HepG2 (cell line): ENCODE data around the gene PDLIM4. TPM values are rescaled to one million over a fixed set of nuclear protein-coding genes. Genes with fewer than 3 reads are reported as not detected.
A peak's percentile ranks its signal among the peaks of the same experiment; 100 is the strongest.

Source experiments
- GABPA ChIP-seq, 2 experiments: IDR thresholded peaks; 2 replicates each; pipeline ENCODE4 v1.6.1; 2011 to 2016; ENCODE audit warnings: low read depth in 2 of 2, low read length in 1 of 2, missing biosample characterization in 1 of 2, missing genetic modification characterization in 1 of 2
- HIVEP1 ChIP-seq: sonication (generic); formaldehyde crosslinking; IDR thresholded peaks from 2 replicates; pipeline ENCODE4 v1.4.0; 2020; ENCODE audit warnings: mild to moderate bottlenecking, missing genetic modification reagents
- HMG20A ChIP-seq: IDR thresholded peaks from 2 replicates; pipeline ENCODE4 v1.6.1; 2016; ENCODE audit warnings: borderline replicate concordance
- MEIS1 ChIP-seq: sonication (generic); formaldehyde crosslinking; IDR thresholded peaks from 2 replicates; pipeline ENCODE4 v1.9.0; 2021; ENCODE audit warnings: mild to moderate bottlenecking, missing genetic modification reagents, moderate library complexity, borderline replicate concordance
- ZNF260 ChIP-seq: sonication (generic); formaldehyde crosslinking; IDR thresholded peaks from 2 replicates; pipeline ENCODE4 v1.4.0; 2020; ENCODE audit warnings: missing genetic modification reagents, low read depth, mild to moderate bottlenecking, borderline replicate concordance
- ZNF263 ChIP-seq: sonication (generic); formaldehyde crosslinking; IDR thresholded peaks from 2 replicates; pipeline ENCODE4 v1.4.0; 2020; ENCODE audit warnings: missing genetic modification reagents
- ZNF451 ChIP-seq: sonication (generic); formaldehyde crosslinking; IDR thresholded peaks from 2 replicates; pipeline ENCODE4 v1.5.0; 2020; ENCODE audit warnings: mild to moderate bottlenecking, missing genetic modification reagents
- ZNF607 ChIP-seq: sonication (generic); formaldehyde crosslinking; IDR thresholded peaks from 2 replicates; pipeline ENCODE4 v1.5.1; 2020; ENCODE audit warnings: missing genetic modification reagents, mild to moderate bottlenecking, borderline replicate concordance
- polyA plus RNA-seq, 8 experiments: library from polyadenylated mRNA; depleted of rRNA in 3 of 8; stranded (reverse) in 7 of 8; unstranded in 1 of 8; fragments of >200 nt; fragmentation: Illumina TruSeq in 4 of 8; extraction: Trizol in 4 of 8; gene quantifications; 2 replicates each; pipeline versions ENCODE4 v1.2.1 to v1.2.3, GENCODE V29; 2011 to 2016; ENCODE audit warnings: low read depth in 4 of 8, missing spikeins in 1 of 8, mixed read lengths in 1 of 8; ENCODE audit not compliant: insufficient read depth in 1 of 8
- total RNA-seq, 5 experiments: library from RNA; depleted of rRNA; stranded (reverse); fragments of >200 nt; fragmentation: Illumina TruSeq; extraction: Trizol; gene quantifications; 2 replicates each; pipeline ENCODE4 v1.2.3, GENCODE V29; 2016; ENCODE audit warnings: low read depth in 1 of 5
- TF ChIP-seq, protein P1 (sequence below): sonication (generic); formaldehyde crosslinking; IDR thresholded peaks from 2 replicates; pipeline ENCODE4 v1.9.0; 2021; ENCODE audit warnings: missing genetic modification reagents, borderline replicate concordance
- TF ChIP-seq, protein P2 (sequence below): sonication (generic); formaldehyde crosslinking; IDR thresholded peaks from 2 replicates; pipeline ENCODE4 v1.8.0; 2022; ENCODE audit warnings: mild to moderate bottlenecking, missing genetic modification reagents, moderate library complexity
- TF ChIP-seq, protein P3 (sequence below): sonication (generic); formaldehyde crosslinking; IDR thresholded peaks from 2 replicates; pipeline ENCODE4 v1.8.1; 2022; ENCODE audit warnings: low read depth, mild to moderate bottlenecking, missing genetic modification reagents
- TF ChIP-seq, protein P4 (sequence below): sonication (generic); formaldehyde crosslinking; IDR thresholded peaks from 2 replicates; pipeline ENCODE4 v1.5.0; 2020; ENCODE audit warnings: mild to moderate bottlenecking, missing genetic modification reagents, moderate library complexity
- TF ChIP-seq, protein P5 (sequence below): sonication (generic); formaldehyde crosslinking; IDR thresholded peaks from 2 replicates; pipeline ENCODE4 v1.9.0; 2021; ENCODE audit warnings: missing genetic modification reagents, mild to moderate bottlenecking, borderline replicate concordance
- TF ChIP-seq, protein P6 (sequence below): sonication (generic); formaldehyde crosslinking; IDR thresholded peaks from 2 replicates; pipeline ENCODE4 v1.4.0; 2020; ENCODE audit warnings: mild to moderate bottlenecking, low read depth, missing genetic modification reagents

The PDLIM4 gene
- total and polyA plus RNA-seq, 2 of the 13 experiments (the other 11 are each of a cell fraction or from before 2014, with no cell fraction given), result 1.1 to 2.3 TPM

DNA sequence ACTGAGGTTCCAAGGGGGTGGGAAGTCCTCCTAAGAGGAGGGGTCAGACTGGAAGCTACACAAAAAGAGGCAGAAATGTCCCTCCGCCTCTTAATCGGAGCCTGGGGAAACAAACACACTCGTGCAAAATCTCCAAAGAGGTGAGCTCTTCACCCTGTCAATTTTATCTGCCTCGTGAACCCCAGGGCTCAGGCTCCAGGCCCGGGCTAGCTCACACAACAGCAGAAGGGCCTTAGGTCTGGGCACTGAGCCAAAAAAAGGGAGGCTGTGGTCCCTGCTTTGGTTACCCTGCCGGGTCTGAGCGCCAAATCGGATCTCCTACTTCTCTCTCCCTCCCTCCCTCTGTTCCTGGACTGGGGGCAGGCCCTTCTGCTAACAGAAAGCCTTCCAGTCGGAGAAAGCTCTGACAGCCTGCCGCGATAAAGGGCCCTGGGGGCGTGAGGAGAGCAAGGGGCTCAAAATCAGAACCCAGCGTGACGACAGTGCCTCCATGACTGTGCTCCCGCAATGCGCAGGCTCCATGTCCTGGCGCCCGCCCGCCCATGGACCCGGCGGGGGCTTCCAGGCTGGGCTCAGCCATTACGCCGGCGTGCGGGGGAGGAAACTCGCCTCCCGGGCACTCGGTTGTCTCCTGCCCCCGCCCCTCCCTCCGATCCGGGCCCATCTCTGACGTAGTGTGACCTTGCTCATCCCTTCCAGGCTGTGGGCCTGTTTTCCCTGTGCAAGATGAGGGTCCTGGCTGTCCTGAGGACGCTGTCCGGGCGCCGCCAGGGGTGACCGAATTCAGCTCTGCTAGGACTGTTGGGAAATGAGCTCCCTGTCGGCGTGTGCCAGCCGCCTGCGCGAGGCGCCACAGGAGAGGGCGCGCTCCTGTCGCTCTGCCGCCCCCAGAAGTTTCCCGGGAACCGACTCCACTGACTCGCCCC lies 35.8 kb downstream of the PDLIM4 start (continued):
- TF ChIP-seq, protein P1, sequence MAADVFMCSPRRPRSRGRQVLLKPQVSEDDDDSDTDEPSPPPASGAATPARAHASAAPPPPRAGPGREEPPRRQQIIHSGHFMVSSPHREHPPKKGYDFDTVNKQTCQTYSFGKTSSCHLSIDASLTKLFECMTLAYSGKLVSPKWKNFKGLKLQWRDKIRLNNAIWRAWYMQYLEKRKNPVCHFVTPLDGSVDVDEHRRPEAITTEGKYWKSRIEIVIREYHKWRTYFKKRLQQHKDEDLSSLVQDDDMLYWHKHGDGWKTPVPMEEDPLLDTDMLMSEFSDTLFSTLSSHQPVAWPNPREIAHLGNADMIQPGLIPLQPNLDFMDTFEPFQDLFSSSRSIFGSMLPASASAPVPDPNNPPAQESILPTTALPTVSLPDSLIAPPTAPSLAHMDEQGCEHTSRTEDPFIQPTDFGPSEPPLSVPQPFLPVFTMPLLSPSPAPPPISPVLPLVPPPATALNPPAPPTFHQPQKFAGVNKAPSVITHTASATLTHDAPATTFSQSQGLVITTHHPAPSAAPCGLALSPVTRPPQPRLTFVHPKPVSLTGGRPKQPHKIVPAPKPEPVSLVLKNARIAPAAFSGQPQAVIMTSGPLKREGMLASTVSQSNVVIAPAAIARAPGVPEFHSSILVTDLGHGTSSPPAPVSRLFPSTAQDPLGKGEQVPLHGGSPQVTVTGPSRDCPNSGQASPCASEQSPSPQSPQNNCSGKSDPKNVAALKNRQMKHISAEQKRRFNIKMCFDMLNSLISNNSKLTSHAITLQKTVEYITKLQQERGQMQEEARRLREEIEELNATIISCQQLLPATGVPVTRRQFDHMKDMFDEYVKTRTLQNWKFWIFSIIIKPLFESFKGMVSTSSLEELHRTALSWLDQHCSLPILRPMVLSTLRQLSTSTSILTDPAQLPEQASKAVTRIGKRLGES (CRISPR knock-in tag), result 0 out of 2 replicates have a peak, but pooled peaks have one; percentile 39
- TF ChIP-seq GABPA (IDR thresholded peaks at IDR 0.05; ENCODE audit: low read depth, low read length) (no peak), GABPA (CRISPR knock-in tag; IDR thresholded peaks at IDR 0.05; ENCODE audit: low read depth) (peak; percentile 28; the same call in 1 of the 2 replicates), ZNF451 (CRISPR knock-in tag) (no peak), ZNF260 (no peak), ZNF607 (peak; percentile 60), MEIS1 (CRISPR knock-in tag) (no peak), HMG20A (no peak), HIVEP1 (CRISPR knock-in tag) (peak; percentile 83; the same call in 1 of the 2 replicates), ZNF263 (CRISPR knock-in tag) (0 out of 2 replicates have a peak, but pooled peaks have one; percentile 41)
- TF ChIP-seq, protein P2, sequence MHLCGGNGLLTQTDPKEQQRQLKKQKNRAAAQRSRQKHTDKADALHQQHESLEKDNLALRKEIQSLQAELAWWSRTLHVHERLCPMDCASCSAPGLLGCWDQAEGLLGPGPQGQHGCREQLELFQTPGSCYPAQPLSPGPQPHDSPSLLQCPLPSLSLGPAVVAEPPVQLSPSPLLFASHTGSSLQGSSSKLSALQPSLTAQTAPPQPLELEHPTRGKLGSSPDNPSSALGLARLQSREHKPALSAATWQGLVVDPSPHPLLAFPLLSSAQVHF (CRISPR knock-in tag), result no peak
- TF ChIP-seq, protein P3, sequence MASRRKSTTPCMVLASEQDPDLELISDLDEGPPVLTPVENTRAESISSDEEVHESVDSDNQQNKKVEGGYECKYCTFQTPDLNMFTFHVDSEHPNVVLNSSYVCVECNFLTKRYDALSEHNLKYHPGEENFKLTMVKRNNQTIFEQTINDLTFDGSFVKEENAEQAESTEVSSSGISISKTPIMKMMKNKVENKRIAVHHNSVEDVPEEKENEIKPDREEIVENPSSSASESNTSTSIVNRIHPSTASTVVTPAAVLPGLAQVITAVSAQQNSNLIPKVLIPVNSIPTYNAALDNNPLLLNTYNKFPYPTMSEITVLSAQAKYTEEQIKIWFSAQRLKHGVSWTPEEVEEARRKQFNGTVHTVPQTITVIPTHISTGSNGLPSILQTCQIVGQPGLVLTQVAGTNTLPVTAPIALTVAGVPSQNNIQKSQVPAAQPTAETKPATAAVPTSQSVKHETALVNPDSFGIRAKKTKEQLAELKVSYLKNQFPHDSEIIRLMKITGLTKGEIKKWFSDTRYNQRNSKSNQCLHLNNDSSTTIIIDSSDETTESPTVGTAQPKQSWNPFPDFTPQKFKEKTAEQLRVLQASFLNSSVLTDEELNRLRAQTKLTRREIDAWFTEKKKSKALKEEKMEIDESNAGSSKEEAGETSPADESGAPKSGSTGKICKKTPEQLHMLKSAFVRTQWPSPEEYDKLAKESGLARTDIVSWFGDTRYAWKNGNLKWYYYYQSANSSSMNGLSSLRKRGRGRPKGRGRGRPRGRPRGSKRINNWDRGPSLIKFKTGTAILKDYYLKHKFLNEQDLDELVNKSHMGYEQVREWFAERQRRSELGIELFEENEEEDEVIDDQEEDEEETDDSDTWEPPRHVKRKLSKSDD (CRISPR knock-in tag), result peak; percentile 73; the same call in 1 of the 2 replicates
- TF ChIP-seq, protein P4, sequence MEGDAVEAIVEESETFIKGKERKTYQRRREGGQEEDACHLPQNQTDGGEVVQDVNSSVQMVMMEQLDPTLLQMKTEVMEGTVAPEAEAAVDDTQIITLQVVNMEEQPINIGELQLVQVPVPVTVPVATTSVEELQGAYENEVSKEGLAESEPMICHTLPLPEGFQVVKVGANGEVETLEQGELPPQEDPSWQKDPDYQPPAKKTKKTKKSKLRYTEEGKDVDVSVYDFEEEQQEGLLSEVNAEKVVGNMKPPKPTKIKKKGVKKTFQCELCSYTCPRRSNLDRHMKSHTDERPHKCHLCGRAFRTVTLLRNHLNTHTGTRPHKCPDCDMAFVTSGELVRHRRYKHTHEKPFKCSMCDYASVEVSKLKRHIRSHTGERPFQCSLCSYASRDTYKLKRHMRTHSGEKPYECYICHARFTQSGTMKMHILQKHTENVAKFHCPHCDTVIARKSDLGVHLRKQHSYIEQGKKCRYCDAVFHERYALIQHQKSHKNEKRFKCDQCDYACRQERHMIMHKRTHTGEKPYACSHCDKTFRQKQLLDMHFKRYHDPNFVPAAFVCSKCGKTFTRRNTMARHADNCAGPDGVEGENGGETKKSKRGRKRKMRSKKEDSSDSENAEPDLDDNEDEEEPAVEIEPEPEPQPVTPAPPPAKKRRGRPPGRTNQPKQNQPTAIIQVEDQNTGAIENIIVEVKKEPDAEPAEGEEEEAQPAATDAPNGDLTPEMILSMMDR (CRISPR knock-in tag), result peak; percentile 43
- TF ChIP-seq, protein P5, sequence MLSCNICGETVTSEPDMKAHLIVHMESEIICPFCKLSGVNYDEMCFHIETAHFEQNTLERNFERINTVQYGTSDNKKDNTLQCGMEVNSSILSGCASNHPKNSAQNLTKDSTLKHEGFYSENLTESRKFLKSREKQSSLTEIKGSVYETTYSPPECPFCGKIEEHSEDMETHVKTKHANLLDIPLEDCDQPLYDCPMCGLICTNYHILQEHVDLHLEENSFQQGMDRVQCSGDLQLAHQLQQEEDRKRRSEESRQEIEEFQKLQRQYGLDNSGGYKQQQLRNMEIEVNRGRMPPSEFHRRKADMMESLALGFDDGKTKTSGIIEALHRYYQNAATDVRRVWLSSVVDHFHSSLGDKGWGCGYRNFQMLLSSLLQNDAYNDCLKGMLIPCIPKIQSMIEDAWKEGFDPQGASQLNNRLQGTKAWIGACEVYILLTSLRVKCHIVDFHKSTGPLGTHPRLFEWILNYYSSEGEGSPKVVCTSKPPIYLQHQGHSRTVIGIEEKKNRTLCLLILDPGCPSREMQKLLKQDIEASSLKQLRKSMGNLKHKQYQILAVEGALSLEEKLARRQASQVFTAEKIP, result no peak
- TF ChIP-seq, protein P6, sequence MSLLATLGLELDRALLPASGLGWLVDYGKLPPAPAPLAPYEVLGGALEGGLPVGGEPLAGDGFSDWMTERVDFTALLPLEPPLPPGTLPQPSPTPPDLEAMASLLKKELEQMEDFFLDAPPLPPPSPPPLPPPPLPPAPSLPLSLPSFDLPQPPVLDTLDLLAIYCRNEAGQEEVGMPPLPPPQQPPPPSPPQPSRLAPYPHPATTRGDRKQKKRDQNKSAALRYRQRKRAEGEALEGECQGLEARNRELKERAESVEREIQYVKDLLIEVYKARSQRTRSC (CRISPR knock-in tag), result 0 out of 2 replicates have a peak, but pooled peaks have one; percentile 39
